Uterus (tissue), 2 donors: ENCODE results near the gene NIN.

Experiments used
- CTCF ChIP-seq, 4 experiments: fragments of 200-600 bp in 2 of 4; fragments of 450-650 bp in 2 of 4; sonication (generic) in 2 of 4; IDR thresholded peaks; one replicate each; pipeline ENCODE4 v1.5.1; 2016 to 2019; ENCODE audit warnings: antibody characterized with exemption in 4 of 4, mild to moderate bottlenecking in 2 of 4, moderate library complexity in 1 of 4
- POLR2A ChIP-seq, 2 donors: fragments of 450-650 bp; IDR thresholded peaks; one replicate each; pipeline ENCODE4 v1.6.1; 2016; ENCODE audit warnings: antibody characterized with exemption in 2 of 2, mild to moderate bottlenecking in 1 of 2, moderate library complexity in 1 of 2

GRCh38 chr14:50814161-50814560 is 16.8 kb downstream of the NIN start:
- TF ChIP-seq CTCF (IDR thresholded peaks at IDR 0.05): no peak
- TF ChIP-seq POLR2A (IDR thresholded peaks at IDR 0.05): no peak
